Epithelial cell of esophagus (primary cell): ENCODE measurements around the gene PCK1.
A peak's percentile ranks its signal among the peaks of the same experiment; 100 is the strongest.

Experiments
- DNase-seq: peaks from one replicate; pipeline ENCODE4 v3.0.0; 2010; ENCODE audit warnings: low read depth
- H3K4me3 ChIP-seq: 2 replicates; pipeline ENCODE4 v1.5.1; 2011; ENCODE audit warnings: mild to moderate bottlenecking, low read length, control low read depth
- CTCF ChIP-seq: IDR thresholded peaks from 2 replicates; pipeline ENCODE4 v1.5.1; 2011; ENCODE audit warnings: low read depth, mild to moderate bottlenecking, low read length, control low read depth, inconsistent platforms; ENCODE audit not compliant: insufficient read depth; ENCODE audit errors: missing control alignments

PCK1 gene

DNA sequence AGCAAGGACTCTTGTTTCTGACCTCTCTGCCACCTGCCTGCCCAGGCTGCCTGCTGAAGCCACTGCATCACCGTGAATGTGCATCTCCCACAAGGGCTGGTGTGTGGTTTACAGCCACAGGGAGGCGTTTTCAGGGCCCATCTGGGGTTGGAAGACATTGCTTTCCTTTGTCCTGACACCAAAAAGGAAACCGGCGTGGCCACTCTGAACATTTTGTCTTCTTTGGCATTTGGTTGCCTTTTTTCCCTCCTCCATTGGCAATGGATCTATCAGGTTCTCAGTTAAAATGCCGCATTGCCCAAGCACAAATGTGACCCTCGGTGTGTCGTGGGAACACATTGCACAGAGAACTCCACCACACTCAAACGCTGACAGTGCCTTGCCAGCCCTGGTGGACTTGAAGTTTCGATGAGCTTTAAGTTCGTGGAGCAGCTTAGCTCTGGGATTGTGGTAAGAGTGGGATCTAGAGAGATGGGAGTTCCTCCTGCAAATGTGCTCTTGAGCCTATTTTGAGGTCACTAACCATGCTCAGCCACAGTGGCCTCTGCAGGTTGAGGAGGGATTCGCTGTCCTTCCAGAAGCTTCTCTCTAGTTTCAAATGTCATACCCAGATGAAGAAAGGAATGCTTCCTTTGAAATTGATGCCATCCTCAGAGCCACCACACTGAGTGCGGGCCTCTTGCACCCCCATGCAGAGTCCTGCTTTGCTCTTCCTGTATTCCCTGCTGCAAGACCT, 14.8 kb upstream of the PCK1 start:
- no peak for DNase-seq
- H3K4me3 ChIP-seq = no peak overlapping the region
- TF ChIP-seq CTCF = no peak

GRCh38 chr20:57546956-57547649, 13.8 kb upstream of the PCK1 start:
- peak; percentile 70 for DNase-seq
- no peak for TF ChIP-seq CTCF
- H3K4me3 ChIP-seq = no peak overlapping the region

DNA sequence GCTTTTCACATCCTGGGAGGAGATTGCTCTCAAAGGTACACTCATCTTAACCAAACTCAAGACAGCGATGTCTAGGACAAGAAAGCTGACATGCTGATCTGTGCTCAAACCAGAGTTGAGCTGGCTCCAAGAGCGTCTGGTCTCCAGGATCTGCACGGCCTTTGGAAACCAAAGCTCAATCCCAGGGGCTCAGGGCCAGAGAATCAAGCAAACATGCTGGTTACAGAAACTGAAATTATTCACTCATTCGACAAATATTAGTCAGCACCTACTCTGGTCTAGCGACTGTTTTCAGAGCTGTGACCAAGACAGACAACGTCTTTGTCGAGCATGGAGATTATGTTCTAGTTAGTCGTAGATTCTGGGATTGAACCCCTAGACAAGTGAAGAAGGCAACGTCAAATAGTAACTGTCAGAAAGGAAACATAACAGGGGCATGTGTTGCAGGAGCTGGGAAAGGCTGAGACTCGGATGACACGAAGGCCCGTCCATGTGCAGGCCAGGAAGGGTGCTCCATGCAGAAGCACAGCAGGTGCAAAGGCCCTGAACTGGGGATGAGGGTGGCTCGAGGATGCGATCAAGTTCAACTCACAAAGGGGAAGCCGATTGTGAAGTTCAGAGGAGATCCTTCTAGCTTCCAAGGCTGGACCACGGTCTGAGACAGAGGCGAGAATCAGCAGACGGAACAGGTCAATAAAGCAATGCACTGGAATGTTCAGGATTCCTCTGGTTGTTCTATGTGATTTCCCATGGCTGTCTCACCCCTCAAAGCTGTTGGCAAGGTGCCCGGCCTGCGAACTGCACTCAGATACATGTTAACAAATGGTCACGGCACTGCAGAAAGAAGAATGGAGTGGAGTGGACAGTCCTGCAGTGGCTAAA, 12.5 kb upstream of the PCK1 start:
- no peak for DNase-seq
- TF ChIP-seq CTCF = no peak
- no peak overlapping the region for H3K4me3 ChIP-seq

DNA sequence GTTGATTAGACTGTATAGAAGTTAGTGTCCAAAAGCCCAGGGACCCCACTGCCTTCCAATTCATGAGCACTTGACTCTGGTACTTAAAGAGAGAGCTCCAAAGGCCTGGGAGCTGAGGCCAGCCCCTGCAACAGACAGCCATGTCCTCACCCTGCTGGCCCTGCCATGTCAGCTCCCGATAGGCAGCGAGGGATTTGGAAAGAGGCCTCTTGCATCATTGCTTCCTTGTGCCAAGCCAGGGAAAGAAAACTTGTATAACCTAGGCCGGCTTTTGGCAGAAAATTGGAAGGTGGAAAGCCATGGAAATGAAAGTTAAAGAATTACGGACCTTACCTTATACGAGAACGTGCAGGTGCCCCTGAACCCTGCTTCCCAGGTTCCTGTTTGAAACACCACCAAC, 8.4 kb upstream of the PCK1 start:
- TF ChIP-seq CTCF = no peak

GRCh38 chr20:57553376-57554018, 7.4 kb upstream of the PCK1 start:
- no peak overlapping the region for H3K4me3 ChIP-seq

More for the DNA sequence above, 8.4 kb upstream of the PCK1 start:
- DNase-seq = no peak
- H3K4me3 ChIP-seq = no peak overlapping the region

More at GRCh38 chr20:57553376-57554018, 7.4 kb upstream of the PCK1 start:
- TF ChIP-seq CTCF = no peak
- DNase-seq = no peak
